Adrenal gland (tissue), 12 donors: ENCODE measurements around the gene SIRT3. TPM values are rescaled to one million over a fixed set of nuclear protein-coding genes. Genes with fewer than 3 reads are reported as not detected.
"Not testable (repeated sequence)": the region's sequence is repeated elsewhere in the genome, so short reads cannot be mapped to it uniquely, and the experiment has no call there.

Experiments used
- DNase-seq, 7 donors: peaks; one replicate each; pipeline ENCODE4 v3.0.0-alpha.2; 2019 to 2020
- H3K27ac ChIP-seq, 5 donors: fragments of 200-600 bp; sonication (generic) in 4 of 5; 1 replicate in 3 of 5; 2 replicates in 2 of 5; pipeline versions ENCODE4 v1.5.1 to v1.8.0; 2016 to 2020; ENCODE audit warnings: mild to moderate bottlenecking in 1 of 5
- H3K27me3 ChIP-seq: fragments of 200-600 bp; 2 replicates; pipeline ENCODE4 v1.8.0; 2021
- H3K36me3 ChIP-seq, 2 donors: fragments of 200-600 bp; replicated peaks in 1 of 2; 1 replicate in 1 of 2; 2 replicates in 1 of 2; pipeline versions ENCODE4 v1.5.1 to v1.8.0; 2018 to 2022
- H3K4me1 ChIP-seq, 2 donors: fragments of 200-600 bp; replicated peaks in 1 of 2; 1 replicate in 1 of 2; 2 replicates in 1 of 2; pipeline versions ENCODE4 v1.5.1 to v1.8.0; 2018 to 2021
- H3K4me3 ChIP-seq, 4 donors: fragments of 200-600 bp; sonication (generic) in 3 of 4; one replicate each; pipeline ENCODE4 v1.5.1; 2016 to 2018
- H3K9me3 ChIP-seq, 3 donors: fragments of 200-600 bp; sonication (generic) in 1 of 3; replicated peaks in 1 of 3; 1 replicate in 2 of 3; 2 replicates in 1 of 3; pipeline versions ENCODE4 v1.5.1 to v1.8.0; 2016 to 2021
- CTCF ChIP-seq, 6 experiments: fragments of 450-650 bp in 4 of 6; fragments of 200-600 bp in 2 of 6; sonication (generic) in 1 of 6; IDR thresholded peaks; 1 replicate in 5 of 6; 2 replicates in 1 of 6; pipeline versions ENCODE4 v1.5.1 to v1.8.0; 2016 to 2021; ENCODE audit warnings: antibody characterized with exemption in 6 of 6, mild to moderate bottlenecking in 2 of 6, moderate library complexity in 1 of 6
- POLR2A ChIP-seq, 2 donors: fragments of 450-650 bp; IDR thresholded peaks; one replicate each; pipeline ENCODE4 v1.6.1; 2017; ENCODE audit warnings: antibody characterized with exemption in 2 of 2, mild to moderate bottlenecking in 2 of 2, moderate library complexity in 1 of 2
- WGBS, 4 donors: extraction: QIAGEN DNeasy Blood & Tissue Kit in 2 of 4; methylation state at CpG; one replicate each; pipeline versions ENCODE4 v1.1.5 to v1.1.7; 2013 to 2017; 5-methylcytosine and 5-hydroxymethylcytosine counted together
- intact Hi-C, 2 donors: fragments of 100-400 bp; cut with DNase I; formaldehyde crosslinking; loops; one replicate each; pipeline versions ENCODE4 v1.14.1 to v1.15.0; 2022 to 2023
- polyA plus RNA-seq, 3 donors: library from polyadenylated mRNA; stranded (reverse); fragments of 200-250 nt in 2 of 3; fragments of 350-450 nt in 1 of 3; fragmentation: Illumina TruSeq in 1 of 3; extraction: RNeasy Lipid Tissue Mini Kit (QIAGEN cat#74804) in 1 of 3; gene quantifications; one replicate each; pipeline ENCODE4 v1.2.3, GENCODE V29; 2013 to 2014
- total RNA-seq, 9 donors: library from RNA; depleted of rRNA in 4 of 9; stranded (reverse); fragments of >200 nt in 4 of 9; fragments of 120-200 nt in 1 of 9; fragmentation: NEBNext Ultra II Directional in 1 of 9; extraction: Animal tissue kit (Norgen Biotek cat#: 25700) in 1 of 9; gene quantifications; one replicate each; pipeline versions ENCODE4 v1.1.0 to v1.2.4, GENCODE V29; 2013 to 2023
- donor health status: healthy with polysubstance abuse.
- donor health status: Bipolar disorder and iron deficiency.
- donor health status: DM: yes; HTN: yes; CAD: no.
- donor health status: DM: no; HTN: no; CAD: no.
- donor health status: DM: no; HTN: no; CAD: no.
- donor health status: DM: yes; HTN: yes; CAD: no.

The SIRT3 gene
- total and polyA plus RNA-seq, 12 donors = 13.8 to 30.6 (median 23.7) TPM

GRCh38 chr11:221539-221938, 14.6 kb downstream of the SIRT3 start:
- H3K27ac ChIP-seq = no peak overlapping the region
- WGBS, 4 donors = 83 to 96% (median 94%) methylated on average over 7 of the region's 7 CpGs
- no peaks in the 10 kb centered on the region for H3K27me3 ChIP-seq
- H3K36me3 ChIP-seq = no peaks in the 10 kb centered on the region
- intact Hi-C loops = no loop called here
- no peak overlapping the region for H3K4me3 ChIP-seq
- H3K4me1 ChIP-seq = no peaks in the 10 kb centered on the region
- H3K9me3 ChIP-seq = no peaks in the 10 kb centered on the region
- DNase-seq = peak in 1 of 7 donors; percentile 6
- TF ChIP-seq CTCF (IDR thresholded peaks at IDR 0.05) = no peak
- TF ChIP-seq POLR2A (IDR thresholded peaks at IDR 0.05) = no peak

- H3K9me3 ChIP-seq, intact Hi-C loops: not testable (repeated sequence)
- 57 to 88% (median 79%) methylated on average over 2 to 3 of the region's 3 CpGs for WGBS, 4 donors
Measured at GRCh38 chr11:220641-221215, 15.4 kb downstream of the SIRT3 start.

GRCh38 chr11:218815-219593, 17.1 kb downstream of the SIRT3 start:
- Histone ChIP-seq H3K4me1 (no peaks in the 10 kb centered on the region), H3K4me3 (no peak overlapping the region), H3K27ac (no peak overlapping the region), H3K9me3 (no peaks in the 10 kb centered on the region), H3K36me3 (peaks cover 0 to 14% of the 10 kb centered on the region in 2 donors), H3K27me3 (no peaks in the 10 kb centered on the region)
- intact Hi-C loops = no loop called here
- 91 to 93% (median 92%) methylated on average over 17 to 29 of the region's 29 CpGs for WGBS, 4 donors
- DNase-seq = peak in 2 of 7 donors; percentile 8 to 40
- no peak for TF ChIP-seq CTCF (IDR thresholded peaks at IDR 0.05)
- TF ChIP-seq POLR2A (IDR thresholded peaks at IDR 0.05) = no peak

More at GRCh38 chr11:220641-221215, 15.4 kb downstream of the SIRT3 start:
- not testable (repeated sequence) for H3K27ac ChIP-seq, H3K4me3 ChIP-seq, H3K36me3 ChIP-seq, H3K27me3 ChIP-seq, DNase-seq, H3K4me1 ChIP-seq

GRCh38 chr11:217704-218103, 18.4 kb downstream of the SIRT3 start:
- peaks cover 0 to 27% of the 10 kb centered on the region in 2 donors for H3K36me3 ChIP-seq
- no peak overlapping the region for H3K27ac ChIP-seq
- H3K9me3 ChIP-seq = no peaks in the 10 kb centered on the region
- peak in 2 of 7 donors; percentile 5 to 34 for DNase-seq
- no peak overlapping the region for H3K4me3 ChIP-seq
- no peaks in the 10 kb centered on the region for H3K4me1 ChIP-seq
- no peaks in the 10 kb centered on the region for H3K27me3 ChIP-seq
- WGBS, 4 donors = 93 to 97% (median 95%) methylated on average over 3 of the region's 3 CpGs
- TF ChIP-seq CTCF (IDR thresholded peaks at IDR 0.05) (no peak), POLR2A (IDR thresholded peaks at IDR 0.05) (no peak)
- intact Hi-C loops = no loop called here
